DLD1 (cell line): ENCODE results near the gene DGKZ.
"Not testable (repeated sequence)": the region's sequence is repeated elsewhere in the genome, so short reads cannot be mapped to it uniquely, and the experiment has no call there.

Experiments
- in situ Hi-C: cut with HindIII; loops from 2 replicates; pipeline ENCODE4 v1.10.0; 2017; ENCODE audit warnings: low sequenced_read_pairs

Gene DGKZ

GRCh38 chr11:46366661-46367161 lies 19.4 kb downstream of the DGKZ start:
- in situ Hi-C loops, result no loop called here

- in situ Hi-C loops, result no loop called here
These were observed 20.1 kb downstream of the DGKZ start for GRCh38 chr11:46367244-46367915.

- in situ Hi-C loops, result no loop called here
These were observed 20.6 kb downstream of the DGKZ start for GRCh38 chr11:46367916-46368267.

- in situ Hi-C loops, result no loop called here
These were observed 22.3 kb downstream of the DGKZ start for GRCh38 chr11:46369458-46370152.

GRCh38 chr11:46370253-46370652 lies 23.0 kb downstream of the DGKZ start:
- in situ Hi-C loops, result no loop called here

- in situ Hi-C loops, result not testable (repeated sequence)
These were observed 24.0 kb downstream of the DGKZ start for GRCh38 chr11:46371262-46371661.

GRCh38 chr11:46372086-46372485 lies 24.8 kb downstream of the DGKZ start:
- in situ Hi-C loops, result no loop called here

GRCh38 chr11:46372501-46372900 lies 25.2 kb downstream of the DGKZ start:
- in situ Hi-C loops, result not testable (repeated sequence)

- in situ Hi-C loops, result no loop called here
These were observed 26.8 kb downstream of the DGKZ start for GRCh38 chr11:46373787-46374740.

GRCh38 chr11:46374815-46375214 lies 27.6 kb downstream of the DGKZ start:
- in situ Hi-C loops, result no loop called here

GRCh38 chr11:46375392-46376101 lies 28.3 kb downstream of the DGKZ start:
- in situ Hi-C loops, result no loop called here

- in situ Hi-C loops, result no loop called here
These were observed 29.2 kb downstream of the DGKZ start for GRCh38 chr11:46376258-46377050.

GRCh38 chr11:46377290-46377689 lies 30.0 kb downstream of the DGKZ start:
- in situ Hi-C loops, result no loop called here

GRCh38 chr11:46377831-46378230 lies 30.6 kb downstream of the DGKZ start:
- in situ Hi-C loops, result no loop called here

GRCh38 chr11:46378296-46378695 lies 31.0 kb downstream of the DGKZ start:
- in situ Hi-C loops, result no loop called here

GRCh38 chr11:46378811-46379481 lies 31.7 kb downstream of the DGKZ start:
- in situ Hi-C loops, result no loop called here

GRCh38 chr11:46379482-46380293 lies 32.4 kb downstream of the DGKZ start:
- in situ Hi-C loops, result not testable (repeated sequence)

- in situ Hi-C loops, result no loop called here
These were observed 33.2 kb downstream of the DGKZ start for GRCh38 chr11:46380340-46381047.
